ENCODE results near the gene PPIE. TPM values are rescaled to one million over a fixed set of nuclear protein-coding genes. Genes with fewer than 3 reads are reported as not detected.
A peak's percentile ranks its signal among the peaks of the same experiment; 100 is the strongest.
"Not testable (repeated sequence)": the region's sequence is repeated elsewhere in the genome, so short reads cannot be mapped to it uniquely, and the experiment has no call there.

PPIE gene
- total RNA-seq, 4 donors from 2014 or later, result 38.5 to 45.1 (median 42.0) TPM

GRCh38 chr1:39781349-39781715 is 42.6 kb downstream of the PPIE start:
- Histone ChIP-seq H3K4me1 (no peaks in the 10 kb centered on the region), H3K36me3 (no peaks in the 10 kb centered on the region), H3K9me3 (no peaks in the 10 kb centered on the region), H3K27me3 (peaks cover 18% of the 10 kb centered on the region), H3K27ac (no peak overlapping the region), H3K4me3 (no peak overlapping the region)
- WGBS, 2 donors (ENCODE audit: low coverage in 1 of 2), result 83% methylated on average over 2 of the region's 2 CpGs; no CpG with 5 or more reads in 1 of the 2 donors
- no peak for TF ChIP-seq POLR2A (IDR thresholded peaks at IDR 0.05)
- ATAC-seq, result no peak

- TF ChIP-seq, protein P1, sequence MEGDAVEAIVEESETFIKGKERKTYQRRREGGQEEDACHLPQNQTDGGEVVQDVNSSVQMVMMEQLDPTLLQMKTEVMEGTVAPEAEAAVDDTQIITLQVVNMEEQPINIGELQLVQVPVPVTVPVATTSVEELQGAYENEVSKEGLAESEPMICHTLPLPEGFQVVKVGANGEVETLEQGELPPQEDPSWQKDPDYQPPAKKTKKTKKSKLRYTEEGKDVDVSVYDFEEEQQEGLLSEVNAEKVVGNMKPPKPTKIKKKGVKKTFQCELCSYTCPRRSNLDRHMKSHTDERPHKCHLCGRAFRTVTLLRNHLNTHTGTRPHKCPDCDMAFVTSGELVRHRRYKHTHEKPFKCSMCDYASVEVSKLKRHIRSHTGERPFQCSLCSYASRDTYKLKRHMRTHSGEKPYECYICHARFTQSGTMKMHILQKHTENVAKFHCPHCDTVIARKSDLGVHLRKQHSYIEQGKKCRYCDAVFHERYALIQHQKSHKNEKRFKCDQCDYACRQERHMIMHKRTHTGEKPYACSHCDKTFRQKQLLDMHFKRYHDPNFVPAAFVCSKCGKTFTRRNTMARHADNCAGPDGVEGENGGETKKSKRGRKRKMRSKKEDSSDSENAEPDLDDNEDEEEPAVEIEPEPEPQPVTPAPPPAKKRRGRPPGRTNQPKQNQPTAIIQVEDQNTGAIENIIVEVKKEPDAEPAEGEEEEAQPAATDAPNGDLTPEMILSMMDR (IDR thresholded peaks at IDR 0.05), result no peak
- TF ChIP-seq POLR2A (IDR thresholded peaks at IDR 0.05) (no peak), POLR2AphosphoS5 (IDR thresholded peaks at IDR 0.05) (no peak), EP300 (IDR thresholded peaks at IDR 0.05) (no peak)
- Histone ChIP-seq H3K27me3 (peaks cover 24% of the 10 kb centered on the region), H3K4me3 (no peak overlapping the region), H3K9me3 (no peaks in the 10 kb centered on the region), H3K36me3 (no peaks in the 10 kb centered on the region), H3K27ac (no peak overlapping the region), H3K4me1 (no peaks in the 10 kb centered on the region)
- no peak for ATAC-seq
- 74 to 77% methylated on average over 4 to 6 of the region's 6 CpGs for WGBS, 2 donors (ENCODE audit: low coverage in 1 of 2)
These were observed 43.4 kb downstream of the PPIE start for GRCh38 chr1:39782103-39782502.

DNA sequence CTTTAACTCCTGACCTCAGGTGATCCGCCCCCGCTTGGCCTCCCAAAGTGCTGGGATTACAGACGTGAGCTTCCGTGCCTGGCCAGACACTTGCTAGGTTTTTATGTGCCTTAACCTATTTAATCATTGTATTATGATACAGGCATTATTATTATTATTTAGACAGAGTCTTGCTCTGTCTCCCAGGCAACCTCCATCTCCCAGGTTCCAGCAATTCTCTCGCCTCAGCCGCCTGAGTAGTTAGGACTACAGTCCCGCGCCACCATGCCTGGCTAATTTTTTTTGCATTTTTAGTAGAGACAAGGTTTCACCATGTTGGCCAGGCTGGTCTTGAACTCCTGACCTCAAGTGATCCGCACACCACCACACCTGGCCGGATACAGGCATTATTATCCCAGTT is 44.0 kb downstream of the PPIE start:
- not testable (repeated sequence) for H3K4me3 ChIP-seq, H3K27ac ChIP-seq, H3K36me3 ChIP-seq, ATAC-seq, H3K4me1 ChIP-seq, H3K9me3 ChIP-seq
- 87 to 91% methylated on average over 4 to 10 of the region's 10 CpGs for WGBS, 2 donors (ENCODE audit: low coverage in 1 of 2)
- peaks cover 25% of the 10 kb centered on the region for H3K27me3 ChIP-seq

DNA sequence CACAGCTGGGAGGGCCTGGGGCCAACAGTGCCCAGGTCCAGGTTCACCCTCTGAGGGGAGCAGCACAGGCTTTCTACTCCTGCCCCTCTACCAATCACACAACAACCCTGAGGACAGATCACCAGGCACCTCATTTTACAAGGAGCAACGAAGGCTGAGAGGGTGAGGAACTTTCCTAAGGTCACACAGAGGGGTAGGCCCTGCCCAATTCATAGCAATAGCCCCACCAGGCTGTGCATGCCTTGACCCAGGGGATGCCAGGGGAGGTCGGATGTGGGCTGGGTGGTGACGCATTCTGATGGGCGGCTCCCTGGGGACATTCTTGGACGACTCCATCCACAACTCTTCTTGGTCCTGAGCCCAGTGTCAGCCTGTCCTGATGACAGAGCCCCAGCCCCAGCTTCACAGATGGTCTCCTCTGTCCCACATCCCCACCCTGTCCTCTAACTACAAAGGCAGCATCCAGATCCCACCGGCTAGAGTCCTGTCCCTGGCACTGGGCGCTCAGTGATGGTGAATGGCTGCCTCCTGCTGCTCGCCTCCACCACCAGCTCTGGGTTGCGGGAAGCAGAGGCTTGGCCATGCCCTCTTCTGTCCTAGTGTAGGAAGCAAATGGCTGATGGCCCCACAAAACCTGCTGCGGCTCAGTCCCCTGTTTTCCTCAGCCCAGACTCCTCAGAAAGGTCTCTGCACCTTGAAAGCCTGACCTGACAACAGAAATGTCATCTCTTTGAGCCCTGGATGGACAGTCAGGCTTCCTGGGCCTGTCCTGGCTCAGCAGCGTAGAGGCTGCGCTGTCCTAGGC is 47.8 kb downstream of the PPIE start:
- ATAC-seq, H3K27ac ChIP-seq: not testable (repeated sequence)

GRCh38 chr1:39787108-39787375 is 48.4 kb downstream of the PPIE start:
- WGBS, 2 donors (ENCODE audit: low coverage in 1 of 2), result 100% methylated on average over 1 of the region's 5 CpGs; no CpG with 5 or more reads in 1 of the 2 donors
- H3K27ac ChIP-seq, H3K9me3 ChIP-seq, H3K36me3 ChIP-seq, ATAC-seq, H3K4me3 ChIP-seq: not testable (repeated sequence)
- Histone ChIP-seq H3K4me1 (peaks cover 0 to 16% (median 3%) of the 10 kb centered on the region in 3 donors), H3K27me3 (peaks cover 57% of the 10 kb centered on the region)

More for the DNA sequence above, 47.8 kb downstream of the PPIE start:
- WGBS, 2 donors (ENCODE audit: low coverage in 1 of 2), result 100% methylated on average over 2 of the region's 12 CpGs; no CpG with 5 or more reads in 1 of the 2 donors
- Histone ChIP-seq H3K27me3 (peaks cover 52% of the 10 kb centered on the region), H3K4me1 (peaks cover 0 to 16% (median 3%) of the 10 kb centered on the region in 3 donors)
- not testable (repeated sequence) for H3K9me3 ChIP-seq, H3K36me3 ChIP-seq, H3K4me3 ChIP-seq

GRCh38 chr1:39787468-39787867 is 48.8 kb downstream of the PPIE start:
- H3K27ac ChIP-seq, result no peak overlapping the region
- H3K27me3 ChIP-seq, result peaks cover 61% of the 10 kb centered on the region
- no peak for TF ChIP-seq EP300 (IDR thresholded peaks at IDR 0.05)
- TF ChIP-seq, protein P1 (IDR thresholded peaks at IDR 0.05), result no peak
- no peak for TF ChIP-seq POLR2A (IDR thresholded peaks at IDR 0.05)
- no peak for TF ChIP-seq POLR2AphosphoS5 (IDR thresholded peaks at IDR 0.05)
- H3K36me3 ChIP-seq, result no peaks in the 10 kb centered on the region
- ATAC-seq, result no peak
- no peaks in the 10 kb centered on the region for H3K9me3 ChIP-seq
- 40 to 46% methylated on average over 1 to 5 of the region's 11 CpGs for WGBS, 2 donors (ENCODE audit: low coverage in 1 of 2)
- peaks cover 0 to 16% (median 3%) of the 10 kb centered on the region in 3 donors for H3K4me1 ChIP-seq
- H3K4me3 ChIP-seq, result peak overlapping the region in 1 of 2 donors; percentile 64

DNA sequence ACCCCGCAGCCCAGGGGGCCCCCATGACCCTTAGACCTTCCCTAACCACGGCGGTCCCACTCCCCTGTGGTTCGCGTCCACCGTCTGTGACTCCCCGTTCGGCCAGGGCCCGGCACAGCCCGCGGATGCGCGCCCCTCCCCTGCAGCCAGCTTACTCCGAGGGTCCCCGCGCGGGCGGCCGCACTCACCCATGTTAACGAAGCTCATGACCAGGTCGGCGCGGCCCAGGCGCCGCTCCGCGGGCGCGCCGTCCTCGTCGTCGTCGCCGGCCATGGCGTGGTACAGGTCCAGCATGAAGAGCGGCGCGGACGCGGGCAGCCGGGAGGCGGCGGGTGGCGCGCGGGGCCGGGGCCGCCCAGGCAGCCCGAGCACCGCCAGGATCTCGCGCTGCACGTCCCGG is 49.3 kb downstream of the PPIE start:
- not testable (repeated sequence) for H3K27ac ChIP-seq, H3K36me3 ChIP-seq, ATAC-seq, H3K9me3 ChIP-seq
- no CpG with 5 or more reads among the region's 55 CpGs for WGBS, 2 donors (ENCODE audit: low coverage in 1 of 2)
- Histone ChIP-seq H3K4me3 (peak overlapping the region in 1 of 2 donors; percentile 64), H3K27me3 (peaks cover 66% of the 10 kb centered on the region), H3K4me1 (peaks cover 0 to 16% (median 3%) of the 10 kb centered on the region in 3 donors)

Data from gastroesophageal sphincter (tissue), 4 donors.